ENCODE results near the gene RNPEP.

The RNPEP gene, protein sequence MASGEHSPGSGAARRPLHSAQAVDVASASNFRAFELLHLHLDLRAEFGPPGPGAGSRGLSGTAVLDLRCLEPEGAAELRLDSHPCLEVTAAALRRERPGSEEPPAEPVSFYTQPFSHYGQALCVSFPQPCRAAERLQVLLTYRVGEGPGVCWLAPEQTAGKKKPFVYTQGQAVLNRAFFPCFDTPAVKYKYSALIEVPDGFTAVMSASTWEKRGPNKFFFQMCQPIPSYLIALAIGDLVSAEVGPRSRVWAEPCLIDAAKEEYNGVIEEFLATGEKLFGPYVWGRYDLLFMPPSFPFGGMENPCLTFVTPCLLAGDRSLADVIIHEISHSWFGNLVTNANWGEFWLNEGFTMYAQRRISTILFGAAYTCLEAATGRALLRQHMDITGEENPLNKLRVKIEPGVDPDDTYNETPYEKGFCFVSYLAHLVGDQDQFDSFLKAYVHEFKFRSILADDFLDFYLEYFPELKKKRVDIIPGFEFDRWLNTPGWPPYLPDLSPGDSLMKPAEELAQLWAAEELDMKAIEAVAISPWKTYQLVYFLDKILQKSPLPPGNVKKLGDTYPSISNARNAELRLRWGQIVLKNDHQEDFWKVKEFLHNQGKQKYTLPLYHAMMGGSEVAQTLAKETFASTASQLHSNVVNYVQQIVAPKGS

GRCh38 chr1:201982623-201983379 lies at the start of gene RNPEP:
TSS of gene RNPEP (plus strand) at chr1:201982648. CDS start at chr1:201982667, 19 bp downstream.
- Histone ChIP-seq H4K20me1 (ENCODE audit: control insufficient read depth, insufficient read depth, low read depth, low read length) (no peaks in the 10 kb centered on the region), H3K9me3 (ENCODE audit: control insufficient read depth, insufficient read depth, low read length) (no peaks in the 10 kb centered on the region), H3F3A (ENCODE audit: control insufficient read depth, insufficient read depth) (peaks cover 10% of the 10 kb centered on the region), H3K27me3 (ENCODE audit: control insufficient read depth, low read length) (no peaks in the 10 kb centered on the region), H3K4me2 (ENCODE audit: low read length) (peak within 1 kb of the TSS; percentile 94), H3K4me1 (ENCODE audit: control insufficient read depth, low read length) (peaks cover 21% of the 10 kb centered on the region), H3K27ac (ENCODE audit: low read depth, low read length) (peak within 1 kb of the TSS; percentile 26), H3K79me2 (ENCODE audit: control insufficient read depth, low read length) (peaks cover 35% of the 10 kb centered on the region), H3K36me3 (ENCODE audit: control insufficient read depth, low read length) (no peaks in the 10 kb centered on the region), H3K4me3 (ENCODE audit: low read length) (peak within 1 kb of the TSS; percentile 96), H3K9me2 (replicated peaks; ENCODE audit: control insufficient read depth, low read length) (no peaks in the 10 kb centered on the region)
- TF ChIP-seq EZH2phosphoT487 (IDR thresholded peaks at IDR 0.05; ENCODE audit: borderline replicate concordance, low read length) (no peak), CTCF (IDR thresholded peaks at IDR 0.05; ENCODE audit: low read depth, low read length, poor library complexity, severe bottlenecking) (peak; percentile 8)

- TF ChIP-seq CTCF (IDR thresholded peaks at IDR 0.05; ENCODE audit: low read depth, low read length, poor library complexity, severe bottlenecking) (no peak), EZH2phosphoT487 (IDR thresholded peaks at IDR 0.05; ENCODE audit: borderline replicate concordance, low read length) (no peak)
- H3K9me3 ChIP-seq (ENCODE audit: control insufficient read depth, insufficient read depth, low read length): no peaks in the 10 kb centered on the region
- no peaks in the 10 kb centered on the region for H3K4me1 ChIP-seq (ENCODE audit: control insufficient read depth, low read length)
- peaks cover 8% of the 10 kb centered on the region for H3K27me3 ChIP-seq (ENCODE audit: control insufficient read depth, low read length)
- H4K20me1 ChIP-seq (ENCODE audit: control insufficient read depth, insufficient read depth, low read depth, low read length): no peaks in the 10 kb centered on the region
- H3K4me2 ChIP-seq (ENCODE audit: low read length): no peak overlapping the region
- no peak overlapping the region for H3K4me3 ChIP-seq (ENCODE audit: low read length)
- no peak overlapping the region for H3K27ac ChIP-seq (ENCODE audit: low read depth, low read length)
- H3F3A ChIP-seq (ENCODE audit: control insufficient read depth, insufficient read depth): no peaks in the 10 kb centered on the region
- H3K36me3 ChIP-seq (ENCODE audit: control insufficient read depth, low read length): no peaks in the 10 kb centered on the region
- no peaks in the 10 kb centered on the region for H3K9me2 ChIP-seq (replicated peaks; ENCODE audit: control insufficient read depth, low read length)
- no peaks in the 10 kb centered on the region for H3K79me2 ChIP-seq (ENCODE audit: control insufficient read depth, low read length)
These were observed 48.5 kb upstream of the RNPEP start for GRCh38 chr1:201933840-201934430.

DNA sequence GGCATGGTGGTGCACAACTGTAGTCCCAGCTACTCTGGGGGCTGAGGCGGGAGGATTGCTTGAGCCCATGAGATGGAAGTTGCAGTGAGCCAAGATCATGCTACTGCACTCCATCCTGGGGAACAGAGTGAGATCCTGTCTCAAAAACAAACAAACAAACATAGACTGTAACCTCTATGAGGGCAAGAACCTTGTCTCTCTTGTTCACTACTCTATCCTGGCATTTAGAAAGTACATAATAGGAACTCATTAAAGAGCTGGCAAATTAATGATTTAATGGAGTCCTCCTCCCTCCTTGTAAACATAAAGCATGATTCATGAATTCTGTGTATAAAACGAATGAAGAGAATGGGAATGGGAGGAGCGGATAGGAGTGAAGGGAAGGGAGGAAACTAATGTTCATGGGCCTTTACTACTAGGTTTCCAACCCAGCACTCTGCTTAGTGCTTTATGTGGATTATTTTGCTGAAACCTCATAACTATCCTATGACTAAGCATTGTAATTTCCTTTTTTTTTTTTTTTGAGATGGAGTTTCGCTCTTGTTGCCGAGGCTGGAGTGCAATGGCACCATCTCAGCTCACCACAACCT lies 44.7 kb upstream of the RNPEP start:
- Histone ChIP-seq H3K4me2 (ENCODE audit: low read length) (no peak overlapping the region), H4K20me1 (ENCODE audit: control insufficient read depth, insufficient read depth, low read depth, low read length) (no peaks in the 10 kb centered on the region), H3K27ac (ENCODE audit: low read depth, low read length) (no peak overlapping the region), H3F3A (ENCODE audit: control insufficient read depth, insufficient read depth) (no peaks in the 10 kb centered on the region), H3K9me2 (replicated peaks; ENCODE audit: control insufficient read depth, low read length) (no peaks in the 10 kb centered on the region), H3K36me3 (ENCODE audit: control insufficient read depth, low read length) (no peaks in the 10 kb centered on the region), H3K27me3 (ENCODE audit: control insufficient read depth, low read length) (peaks cover 8% of the 10 kb centered on the region), H3K79me2 (ENCODE audit: control insufficient read depth, low read length) (no peaks in the 10 kb centered on the region), H3K9me3 (ENCODE audit: control insufficient read depth, insufficient read depth, low read length) (no peaks in the 10 kb centered on the region), H3K4me3 (ENCODE audit: low read length) (no peak overlapping the region), H3K4me1 (ENCODE audit: control insufficient read depth, low read length) (no peaks in the 10 kb centered on the region)
- TF ChIP-seq EZH2phosphoT487 (IDR thresholded peaks at IDR 0.05; ENCODE audit: borderline replicate concordance, low read length) (no peak), CTCF (IDR thresholded peaks at IDR 0.05; ENCODE audit: low read depth, low read length, poor library complexity, severe bottlenecking) (no peak)

Data from DOHH2 (cell line).